22Rv1 (cell line): Measurements from ENCODE around the gene MROH9.

Experiments used
- H3K27ac ChIP-seq: fragments of 450-650 bp; 2 replicates; pipeline ENCODE4 v1.5.1; 2017
- ZFX ChIP-seq: fragments of 450-650 bp; IDR thresholded peaks from 2 replicates; pipeline ENCODE4 v1.6.1; 2017; ENCODE audit warnings: antibody characterized with exemption, borderline replicate concordance
- TF ChIP-seq, protein P1 (sequence below): fragments of 450-650 bp; IDR thresholded peaks from 2 replicates; pipeline ENCODE4 v1.5.1; 2017; ENCODE audit warnings: mild to moderate bottlenecking

The MROH9 gene

DNA sequence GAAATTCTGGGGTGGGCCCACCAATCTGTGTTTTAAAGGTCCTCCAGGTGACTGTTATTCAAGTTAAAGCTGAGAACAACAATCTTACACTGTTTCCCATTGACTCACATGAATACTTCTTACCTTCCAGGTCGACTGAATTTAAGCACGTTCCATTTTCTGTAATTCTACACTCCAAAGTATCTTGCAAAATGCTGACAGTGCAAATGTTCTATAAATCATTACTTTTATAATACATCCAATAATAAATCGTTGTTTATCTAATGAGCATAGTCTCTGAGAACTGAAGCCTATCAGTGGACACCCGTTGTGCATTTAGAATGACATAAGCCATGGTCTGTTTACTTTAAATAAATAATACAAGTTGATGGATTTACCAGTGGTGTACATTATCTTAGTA, 79.5 kb downstream of the MROH9 start:
- TF ChIP-seq ZFX = no peak
- TF ChIP-seq, protein P1, sequence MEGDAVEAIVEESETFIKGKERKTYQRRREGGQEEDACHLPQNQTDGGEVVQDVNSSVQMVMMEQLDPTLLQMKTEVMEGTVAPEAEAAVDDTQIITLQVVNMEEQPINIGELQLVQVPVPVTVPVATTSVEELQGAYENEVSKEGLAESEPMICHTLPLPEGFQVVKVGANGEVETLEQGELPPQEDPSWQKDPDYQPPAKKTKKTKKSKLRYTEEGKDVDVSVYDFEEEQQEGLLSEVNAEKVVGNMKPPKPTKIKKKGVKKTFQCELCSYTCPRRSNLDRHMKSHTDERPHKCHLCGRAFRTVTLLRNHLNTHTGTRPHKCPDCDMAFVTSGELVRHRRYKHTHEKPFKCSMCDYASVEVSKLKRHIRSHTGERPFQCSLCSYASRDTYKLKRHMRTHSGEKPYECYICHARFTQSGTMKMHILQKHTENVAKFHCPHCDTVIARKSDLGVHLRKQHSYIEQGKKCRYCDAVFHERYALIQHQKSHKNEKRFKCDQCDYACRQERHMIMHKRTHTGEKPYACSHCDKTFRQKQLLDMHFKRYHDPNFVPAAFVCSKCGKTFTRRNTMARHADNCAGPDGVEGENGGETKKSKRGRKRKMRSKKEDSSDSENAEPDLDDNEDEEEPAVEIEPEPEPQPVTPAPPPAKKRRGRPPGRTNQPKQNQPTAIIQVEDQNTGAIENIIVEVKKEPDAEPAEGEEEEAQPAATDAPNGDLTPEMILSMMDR = no peak
- no peak overlapping the region for H3K27ac ChIP-seq

DNA sequence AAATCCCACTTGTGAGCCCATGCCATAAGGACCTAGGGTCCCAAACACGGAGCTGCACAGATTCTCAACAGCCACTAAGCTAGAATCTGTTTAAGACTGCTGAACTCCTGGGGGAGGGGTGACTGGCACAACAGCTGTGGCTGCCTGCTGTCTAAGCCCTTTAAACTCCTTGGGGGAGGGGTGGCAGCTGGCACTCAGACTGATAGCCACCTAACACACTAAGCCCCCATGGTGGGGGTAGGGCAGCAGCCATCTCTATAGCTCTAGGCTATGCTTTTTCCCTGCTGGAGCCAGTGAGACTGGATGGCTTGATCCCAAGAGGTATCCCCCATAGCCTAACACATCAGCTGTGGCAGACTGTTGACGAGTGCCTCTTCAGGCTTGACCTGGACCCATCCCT, 82.1 kb downstream of the MROH9 start:
- H3K27ac ChIP-seq = no peak overlapping the region
- TF ChIP-seq, protein P1 = no peak
- no peak for TF ChIP-seq ZFX

DNA sequence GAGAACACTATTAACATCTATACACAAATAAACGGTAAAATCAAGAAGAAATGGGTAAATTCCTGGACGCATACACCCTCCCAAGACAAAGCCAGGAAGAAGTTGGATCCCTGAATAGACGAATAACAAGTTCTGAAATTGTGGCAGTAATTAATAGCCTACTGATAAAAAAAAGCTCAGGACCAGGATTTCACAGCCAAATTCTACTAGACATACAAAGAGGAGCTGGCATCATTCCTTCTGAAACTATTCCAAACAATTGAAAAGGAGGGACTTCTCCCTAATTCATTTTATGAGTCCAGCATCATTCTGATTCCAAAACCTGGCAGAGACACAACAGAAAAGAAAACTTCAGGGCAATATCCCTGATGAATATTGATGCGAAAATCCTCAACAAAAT, 84.6 kb downstream of the MROH9 start:
- no peak overlapping the region for H3K27ac ChIP-seq
- TF ChIP-seq, protein P1 = no peak
- TF ChIP-seq ZFX = no peak

DNA sequence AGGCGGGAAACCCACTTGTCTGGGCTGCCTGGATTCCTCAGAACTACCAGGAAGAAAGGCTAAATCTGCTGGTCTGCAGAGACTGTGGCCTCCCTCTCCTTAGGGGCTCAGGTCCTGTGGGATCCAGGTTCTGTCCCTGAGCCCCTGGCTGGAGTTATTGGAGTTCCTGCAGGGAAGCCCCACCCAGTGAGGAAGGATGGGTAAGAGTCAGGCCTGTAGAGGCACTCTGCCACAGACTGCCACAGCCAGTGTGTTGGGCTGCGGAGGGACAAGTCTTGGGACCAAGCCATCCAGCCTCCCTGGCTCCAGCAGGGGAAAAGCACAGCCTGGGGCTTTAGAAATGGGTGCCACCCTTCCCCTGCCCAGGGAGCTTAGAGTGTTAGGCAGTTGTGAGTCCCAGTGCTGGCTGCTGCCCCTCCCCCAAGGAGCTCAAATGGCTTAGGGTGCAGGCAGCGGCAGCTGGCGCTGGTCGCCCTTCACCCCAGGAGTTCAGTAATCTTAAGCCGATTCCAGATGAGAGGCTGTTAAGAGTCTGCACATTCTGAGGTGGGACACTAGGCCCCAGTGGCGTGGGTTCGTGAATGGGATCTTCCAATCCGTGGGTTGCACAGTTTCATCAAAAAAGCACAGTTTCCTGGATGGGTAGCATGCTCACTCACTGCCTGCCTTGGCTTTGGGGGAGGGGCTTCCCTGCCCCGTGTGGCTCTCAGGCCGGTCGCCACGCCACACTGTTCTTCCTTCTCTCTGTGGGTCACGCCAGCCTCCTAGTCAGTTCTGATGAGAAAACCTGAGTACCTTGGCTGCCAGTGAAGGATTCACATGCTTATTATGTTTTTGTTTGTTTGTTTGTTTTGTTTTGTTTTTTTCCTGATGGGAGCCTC, 97.7 kb downstream of the MROH9 start:
- TF ChIP-seq ZFX = no peak
- TF ChIP-seq, protein P1 = no peak
- H3K27ac ChIP-seq = no peak overlapping the region

DNA sequence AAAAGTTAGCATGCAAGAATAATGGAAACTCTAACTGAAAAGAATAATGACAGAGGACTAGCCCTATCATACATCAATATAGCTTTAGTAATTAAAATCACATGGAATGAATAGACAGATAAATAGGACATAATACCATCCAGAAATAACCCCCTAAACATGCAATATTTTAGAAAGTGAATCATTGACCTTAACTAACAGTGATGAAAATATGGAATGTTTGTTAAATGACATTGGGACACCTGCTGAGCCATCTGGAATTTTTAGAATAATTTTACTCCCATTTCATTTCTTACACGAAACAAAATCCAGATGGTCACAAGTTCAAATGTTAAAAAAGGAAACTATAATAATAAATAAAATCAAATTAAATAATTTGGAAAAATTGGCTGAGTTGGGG, 102.3 kb downstream of the MROH9 start:
- H3K27ac ChIP-seq = no peak overlapping the region
- TF ChIP-seq, protein P1 = no peak
- no peak for TF ChIP-seq ZFX

DNA sequence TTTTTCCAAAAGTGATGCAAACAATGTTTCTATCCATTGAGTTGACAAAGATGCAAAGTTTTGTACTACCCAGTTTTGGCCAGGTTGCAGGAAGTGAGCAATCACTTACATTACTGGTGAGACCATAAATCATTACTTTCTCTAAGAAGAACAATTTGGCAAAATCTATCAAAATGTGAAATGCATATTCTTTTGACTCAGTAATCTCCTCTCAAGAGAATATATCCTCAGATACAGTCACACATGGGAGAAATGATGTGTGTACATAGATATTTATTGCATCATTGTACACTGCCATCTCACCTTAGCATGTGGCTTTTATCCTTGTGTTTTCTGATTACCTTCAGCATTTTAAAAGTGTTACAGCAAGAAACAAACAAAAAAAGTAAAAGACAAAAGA, 103.0 kb downstream of the MROH9 start:
- no peak for TF ChIP-seq ZFX
- TF ChIP-seq, protein P1 = no peak
- no peak overlapping the region for H3K27ac ChIP-seq

DNA sequence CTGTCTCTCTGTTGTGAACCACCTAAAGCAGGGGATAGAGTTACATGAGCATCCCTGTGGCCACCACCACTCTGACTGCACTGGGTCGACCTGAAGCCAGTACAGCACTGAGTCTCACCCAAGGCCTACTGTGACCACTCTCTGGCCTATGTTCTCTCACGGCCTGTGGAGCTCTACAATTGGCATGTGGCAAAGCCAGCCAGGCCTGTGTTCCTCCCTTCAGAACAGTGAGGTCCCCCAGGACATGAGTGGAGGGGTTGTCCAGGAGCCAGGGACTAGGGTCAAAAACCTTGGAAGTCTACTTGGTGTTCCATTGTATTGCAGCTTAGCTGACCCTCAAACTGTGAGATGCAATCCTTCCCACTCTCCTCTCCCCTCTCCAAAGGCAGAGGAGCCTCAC, 112.7 kb downstream of the MROH9 start:
- H3K27ac ChIP-seq = no peak overlapping the region
- TF ChIP-seq, protein P1 = no peak
- TF ChIP-seq ZFX = no peak
